HK-2 (cell line): Measurements from ENCODE around the gene OR13G1.
"Not testable (repeated sequence)": the region's sequence is repeated elsewhere in the genome, so short reads cannot be mapped to it uniquely, and the experiment has no call there.

ENCODE experiments used
- DNase-seq: peaks from one replicate; pipeline ENCODE4 v3.0.0-alpha.2; 2018; ENCODE audit not compliant: unreplicated experiment

OR13G1 gene

DNA sequence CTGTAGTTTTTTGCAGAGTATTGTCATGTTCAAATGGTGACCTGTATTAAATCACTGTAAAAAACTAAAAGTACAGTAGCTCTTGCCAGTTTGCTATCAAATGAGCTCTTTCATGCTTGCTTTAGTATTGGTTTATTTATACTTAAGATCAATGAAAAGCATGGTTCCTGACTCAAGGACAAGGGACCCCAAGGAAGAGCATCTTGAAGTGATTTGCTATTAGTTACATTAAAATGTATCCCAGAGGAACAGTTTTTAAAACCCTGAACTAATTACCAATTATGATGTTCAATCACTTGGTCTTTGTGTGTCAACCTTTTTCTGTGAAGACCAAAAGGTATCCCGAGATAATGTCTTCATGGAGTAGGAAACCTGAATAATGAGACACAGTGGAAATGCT is at the start of gene OR13G1:
Gene OR13G1, minus strand, starts transcription at position 101 of the 400 bp plus-strand sequence. CDS start 6,698 bp downstream, outside the sequence.
- DNase-seq = no peak

DNA sequence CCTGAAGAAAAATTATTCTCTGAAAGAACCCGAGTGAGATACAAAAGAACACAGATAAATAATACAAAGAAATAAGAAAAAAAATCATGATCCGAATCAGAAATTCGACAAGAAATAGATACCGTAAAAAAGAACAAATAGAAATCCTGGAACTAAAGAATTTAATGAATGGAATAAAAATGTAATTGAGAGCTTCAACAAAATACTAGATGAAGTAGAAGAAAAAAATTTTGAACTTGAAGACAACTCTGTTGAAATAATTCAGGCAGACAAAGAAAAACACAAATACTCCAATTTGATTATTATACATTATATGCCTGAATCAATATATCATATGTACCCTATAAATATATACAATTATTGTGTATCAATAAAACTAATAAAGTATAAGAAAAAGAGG is 41.7 kb upstream of the OR13G1 start:
- DNase-seq = no peak

DNA sequence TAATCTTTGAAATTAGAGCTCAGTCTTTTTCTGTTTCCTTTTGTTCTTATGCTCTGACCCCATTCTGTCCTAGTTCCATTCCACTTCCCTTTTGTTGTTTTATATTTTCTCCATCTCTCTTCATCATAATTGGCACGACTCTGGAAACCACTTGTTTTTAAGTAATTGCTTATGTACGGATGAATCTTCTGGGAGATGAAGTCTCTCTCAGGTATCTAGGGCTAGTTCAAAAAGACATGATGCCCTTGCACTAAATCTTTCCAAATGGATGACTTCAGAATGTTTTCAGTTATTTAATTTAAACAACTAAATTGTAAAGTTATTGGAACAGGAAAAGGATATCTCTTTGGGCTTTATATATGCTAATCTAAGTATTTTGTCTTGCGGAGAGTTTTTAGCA is 37.0 kb upstream of the OR13G1 start, which contains the start of gene OR6F1:
Gene OR6F1, minus strand, starts transcription at position 101 of the 400 bp plus-strand sequence. CDS start 3,891 bp downstream, outside the sequence.
- DNase-seq = no peak

DNA sequence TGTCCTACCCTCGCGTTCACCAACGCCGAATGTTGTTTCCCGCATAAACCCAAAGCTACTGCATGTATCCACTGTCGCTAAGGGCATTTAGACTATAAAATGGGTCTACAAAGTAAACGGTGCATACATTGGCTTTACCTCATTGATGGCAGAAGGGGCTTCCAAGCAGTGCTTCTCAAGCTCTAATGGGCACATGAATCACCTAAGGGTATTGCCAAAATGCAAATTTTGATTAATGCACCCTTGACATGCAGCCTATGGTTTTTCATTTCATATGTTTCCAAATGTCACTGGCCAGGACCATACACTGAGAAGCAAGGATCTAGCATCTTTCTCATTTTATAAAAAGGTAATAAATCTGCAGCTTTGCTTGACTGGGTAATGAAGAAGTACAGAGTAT is 34.2 kb upstream of the OR13G1 start:
- DNase-seq = no peak

GRCh38 chr1:247710681-247711080 is 31.1 kb upstream of the OR13G1 start:
- not testable (repeated sequence) for DNase-seq

DNA sequence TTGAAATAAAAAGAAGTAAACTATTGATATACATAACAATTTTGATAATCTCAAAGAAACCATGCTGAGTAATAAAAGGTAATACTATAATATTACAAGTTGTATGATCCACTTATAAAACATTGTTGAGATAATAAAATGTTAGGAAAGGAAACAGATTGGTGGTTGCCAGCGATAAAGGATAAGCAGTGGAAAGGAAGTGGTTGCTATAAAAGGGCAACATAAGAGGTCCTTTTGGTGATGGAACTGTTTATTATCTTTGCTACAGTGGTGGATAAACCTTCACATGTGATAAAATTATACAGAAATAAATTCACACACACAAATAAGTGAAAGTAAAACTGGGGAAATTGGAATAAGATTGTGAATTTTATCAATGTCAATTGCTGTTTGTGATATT is 21.8 kb upstream of the OR13G1 start:
- no peak for DNase-seq

DNA sequence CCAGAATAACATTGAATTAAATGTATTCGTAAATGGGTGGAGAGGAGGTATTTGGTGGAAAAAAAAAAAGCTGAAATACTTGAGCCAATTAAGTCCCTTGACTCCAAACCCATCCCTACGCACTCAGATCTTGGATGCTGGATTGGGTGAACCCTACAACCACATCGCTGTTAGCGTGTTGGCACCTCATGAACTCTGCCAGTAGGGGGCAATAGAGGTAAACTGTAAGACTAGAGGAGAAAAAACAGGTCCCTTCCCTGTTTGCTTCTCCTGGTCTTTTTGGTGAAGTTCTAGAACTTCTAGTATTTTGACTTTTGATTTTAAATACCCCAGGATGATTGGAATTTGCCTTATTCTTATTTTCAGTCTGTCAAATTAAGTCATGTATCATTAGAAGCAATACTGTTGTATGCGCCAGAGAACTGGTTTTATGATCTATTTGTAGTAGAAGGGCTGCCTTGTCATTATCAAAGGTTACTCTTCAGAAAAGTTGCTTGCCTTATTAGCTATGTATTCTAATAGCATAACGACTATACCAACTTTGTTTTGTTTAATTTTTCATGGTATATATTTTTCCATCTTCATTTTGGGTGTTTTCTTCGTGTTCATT is 1.9 kb upstream of the OR13G1 start:
- DNase-seq = peak; percentile 24

DNA sequence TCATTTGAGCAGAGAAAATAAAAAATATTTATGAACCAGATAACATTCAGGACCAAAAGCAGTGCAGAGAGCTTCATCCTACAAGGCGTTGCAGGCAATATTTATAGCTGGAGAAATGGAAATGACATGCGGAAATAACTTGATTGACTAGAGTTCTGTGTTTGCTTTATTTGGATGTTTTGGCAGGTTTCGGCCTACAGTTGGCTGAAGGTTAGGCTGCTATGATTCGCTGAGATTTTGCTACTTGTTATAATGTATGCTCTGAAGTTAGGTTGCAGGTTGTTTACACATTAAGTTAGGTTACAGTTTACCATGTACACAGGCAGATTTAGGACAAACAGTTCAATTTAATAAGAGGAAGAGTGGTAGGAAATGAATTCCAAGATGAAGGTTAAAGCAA is 632 bp upstream of the OR13G1 start:
- DNase-seq = no peak

GRCh38 chr1:247669225-247669624 is 10.3 kb downstream of the OR13G1 start:
- no peak for DNase-seq

- no peak for DNase-seq
Measured at GRCh38 chr1:247656221-247656875, 23.2 kb downstream of the OR13G1 start.

DNA sequence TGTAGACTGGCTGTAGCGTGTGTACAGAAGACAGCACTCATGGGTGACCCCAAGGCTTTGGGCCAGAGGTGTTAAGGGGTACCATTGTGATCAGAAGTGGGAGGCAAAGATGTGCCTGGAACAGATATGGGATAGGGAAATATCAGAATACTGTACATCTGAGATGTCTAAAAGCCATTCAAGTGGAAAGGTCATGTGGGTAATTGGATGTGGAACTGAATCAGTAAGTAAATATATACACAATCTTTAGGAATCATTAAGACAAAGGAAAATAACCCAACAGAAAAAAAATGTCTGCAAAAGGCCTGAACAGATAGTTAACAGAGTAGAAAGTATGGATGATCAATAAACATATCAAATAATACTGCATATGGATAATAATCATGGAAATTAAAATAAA is 26.5 kb downstream of the OR13G1 start:
- no peak for DNase-seq

GRCh38 chr1:247647864-247648263 is 31.7 kb downstream of the OR13G1 start:
- no peak for DNase-seq

- DNase-seq = no peak
Measured at GRCh38 chr1:247646867-247647266, 32.7 kb downstream of the OR13G1 start.

DNA sequence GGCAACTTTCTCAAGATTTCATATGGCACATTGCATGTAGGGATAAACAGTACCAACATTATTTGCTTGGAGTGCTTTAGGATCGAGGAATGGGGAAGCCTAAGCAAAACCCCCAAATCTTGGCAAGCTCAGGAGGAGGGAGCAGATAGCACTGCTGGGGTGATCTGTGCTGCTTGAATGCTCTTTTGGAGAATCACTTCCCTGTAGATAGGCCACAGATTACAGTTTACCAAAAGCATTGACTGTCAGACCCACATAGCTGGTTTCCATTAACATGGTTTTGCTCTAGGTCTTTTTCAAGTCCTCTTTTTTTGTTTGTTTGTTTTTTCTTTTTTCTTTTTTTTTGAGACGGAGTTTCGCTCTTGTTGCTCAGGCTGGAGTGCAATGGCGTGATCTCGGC is 36.8 kb downstream of the OR13G1 start:
- DNase-seq = no peak

- DNase-seq = no peak
Measured at GRCh38 chr1:247639381-247639981, 40.1 kb downstream of the OR13G1 start.

DNA sequence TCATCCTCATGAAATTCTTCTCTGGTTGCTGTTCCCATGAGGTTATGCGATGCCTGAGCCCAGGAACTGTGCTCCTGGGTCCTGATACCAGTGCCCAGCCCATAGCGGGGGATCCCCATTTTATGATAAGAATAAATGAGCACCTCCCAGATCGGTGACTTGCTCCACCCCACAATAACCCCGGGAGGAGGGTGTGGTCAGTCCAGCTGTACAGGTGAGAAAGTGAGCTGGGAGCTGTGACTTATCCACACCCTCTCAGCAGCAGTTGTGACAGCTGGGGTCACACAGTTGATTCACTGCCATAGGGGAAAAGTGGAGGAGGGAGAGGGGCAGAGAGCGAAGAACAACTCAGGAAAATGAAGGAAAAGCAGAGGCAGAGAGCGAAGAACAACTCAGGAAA is 40.8 kb downstream of the OR13G1 start:
- no peak for DNase-seq

- DNase-seq = no peak
Measured at GRCh38 chr1:247638011-247638410, 41.5 kb downstream of the OR13G1 start.

DNA sequence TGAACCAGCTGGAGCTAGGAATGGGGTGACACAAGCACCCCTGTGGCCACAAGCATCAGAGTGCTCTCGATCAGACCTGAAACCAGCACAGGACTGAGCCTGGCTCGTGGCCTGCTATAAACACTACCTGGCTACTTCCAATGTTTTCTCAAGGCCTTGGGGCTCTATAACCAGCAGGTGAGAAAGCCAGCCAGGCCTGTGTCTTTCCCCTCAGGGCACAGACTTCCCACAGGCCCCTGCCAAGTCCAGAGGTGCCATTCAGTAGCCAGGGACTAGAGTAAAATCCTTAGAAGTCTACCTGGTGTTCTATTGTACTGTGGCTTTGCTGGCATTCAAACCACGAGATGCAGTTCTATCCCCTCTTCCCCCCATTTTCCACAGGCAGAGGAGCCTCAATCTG is 51.6 kb downstream of the OR13G1 start:
- DNase-seq = no peak
